Endothelial cell of umbilical vein (primary cell): ENCODE data around the gene PHC2. TPM values are rescaled to one million over a fixed set of nuclear protein-coding genes. Genes with fewer than 3 reads are reported as not detected.

Experiments
- BruUV-seq: library from RNA; stranded (reverse); fragments of 400-500 nt; replicated peaks from 2 replicates; lab custom pipeline; 2021; lab: Mats Ljungman, UMichigan
- CTCF ChIA-PET: fragments of 300-600, 350-600 bp; sonication (Branson Sonifier 250); formaldehyde crosslinking; loops from one replicate; lab custom pipeline; 2021; ENCODE audit warnings: antibody characterized with exemption, inconsistent platforms; lab: Charles Lee
- POLR2A ChIA-PET: fragments of 300-600, 350-600 bp; sonication (Branson Sonifier 250); formaldehyde crosslinking; loops from one replicate; lab custom pipeline; 2021; ENCODE audit warnings: antibody characterized with exemption, inconsistent platforms; lab: Charles Lee
- DNase-seq: peaks from one replicate; pipeline ENCODE4 v3.0.0-alpha.2; 2011; ENCODE audit warnings: low read depth, low spot score
- FAIRE-seq: peaks from 2 replicates; lab custom pipeline; 2011; peaks lifted over from hg19 to GRCh38; lab: Jason Lieb, UNC
- H2AFZ ChIP-seq: 2 replicates; pipeline ENCODE4 v1.6.0; 2012; ENCODE audit warnings: low read depth, low read length, control low read depth, inconsistent platforms
- H3K27ac ChIP-seq: 2 replicates; pipeline ENCODE4 v1.5.1; 2011; ENCODE audit warnings: low read depth, mild to moderate bottlenecking, control low read depth, low read length, moderate library complexity; ENCODE audit not compliant: insufficient read depth
- H3K27me3 ChIP-seq, 2 experiments: 2 replicates each; pipeline versions ENCODE4 v1.6.0 to v1.6.1; 2011; ENCODE audit warnings: low read length in 2 of 2, mixed read lengths in 1 of 2; ENCODE audit not compliant: control insufficient read depth in 2 of 2, insufficient read depth in 2 of 2
- H3K36me3 ChIP-seq, 2 experiments: 2 replicates in 1 of 2; 3 replicates in 1 of 2; pipeline ENCODE4 v1.5.1; 2011; ENCODE audit warnings: low read length in 2 of 2, mild to moderate bottlenecking in 1 of 2, moderate library complexity in 1 of 2; ENCODE audit not compliant: control insufficient read depth in 2 of 2, insufficient read depth in 2 of 2; ENCODE audit errors: extremely low read depth in 1 of 2
- H3K4me1 ChIP-seq: 3 replicates; pipeline ENCODE4 v1.5.1; 2011; ENCODE audit warnings: mild to moderate bottlenecking, low read length; ENCODE audit not compliant: control insufficient read depth, insufficient read depth; ENCODE audit errors: extremely low read depth
- H3K4me2 ChIP-seq: 2 replicates; pipeline ENCODE4 v1.6.1; 2011; ENCODE audit warnings: low read length, control low read depth, mixed read lengths; ENCODE audit not compliant: insufficient read depth
- H3K4me3 ChIP-seq, 3 experiments: fragments of 200-600 bp in 1 of 3; sonication (generic), shearing (Covaris generic) in 1 of 3; replicated peaks in 1 of 3; 2 replicates each; pipeline ENCODE4 v1.5.1; 2011 to 2016; ENCODE audit warnings: control low read depth in 3 of 3, low read length in 3 of 3, mild to moderate bottlenecking in 2 of 3, inconsistent platforms in 1 of 3, low read depth in 1 of 3, moderate library complexity in 1 of 3; ENCODE audit not compliant: insufficient read depth in 1 of 3
- H3K79me2 ChIP-seq: 2 replicates; pipeline ENCODE4 v1.6.0; 2012; ENCODE audit warnings: low read length, inconsistent platforms; ENCODE audit not compliant: control insufficient read depth, insufficient read depth
- H3K9ac ChIP-seq: replicated peaks from 2 replicates; pipeline ENCODE3; 2011; ENCODE audit warnings: low read length, control low read depth; ENCODE audit not compliant: insufficient read depth; ENCODE audit errors: extremely low read depth
- H3K9me1 ChIP-seq: replicated peaks from 3 replicates; pipeline ENCODE4 v1.6.0; 2011; ENCODE audit warnings: mild to moderate bottlenecking, low read length; ENCODE audit not compliant: control insufficient read depth, insufficient read depth; ENCODE audit errors: extremely low read depth
- H3K9me3 ChIP-seq: replicated peaks from 2 replicates; pipeline ENCODE4 v1.5.1; 2012; ENCODE audit warnings: low read length, inconsistent platforms; ENCODE audit not compliant: control insufficient read depth, insufficient read depth
- H4K20me1 ChIP-seq: replicated peaks from 2 replicates; pipeline ENCODE3; 2011; ENCODE audit warnings: mild to moderate bottlenecking, low read length; ENCODE audit not compliant: control insufficient read depth, insufficient read depth; ENCODE audit errors: extremely low read depth
- CTCF ChIP-seq, 2 donors: IDR thresholded peaks; 1 replicate in 1 of 2; 2 replicates in 1 of 2; pipeline ENCODE4 v1.5.1; 2011; ENCODE audit warnings: low read length in 2 of 2, mild to moderate bottlenecking in 2 of 2, moderate library complexity in 2 of 2, control low read depth in 1 of 2, inconsistent platforms in 1 of 2, low read depth in 1 of 2; ENCODE audit not compliant: insufficient read depth in 1 of 2; ENCODE audit errors: extremely low read depth in 1 of 2
- EZH2 ChIP-seq: IDR thresholded peaks from 2 replicates; pipeline ENCODE4 v1.6.1; 2012; ENCODE audit warnings: borderline replicate concordance, low read depth, mild to moderate bottlenecking, moderate library complexity, low read length, inconsistent platforms; ENCODE audit not compliant: severe bottlenecking
- FOS ChIP-seq: IDR thresholded peaks from 2 replicates; pipeline ENCODE4 v1.6.1; 2011; ENCODE audit warnings: mild to moderate bottlenecking, low read length, moderate library complexity, borderline replicate concordance; ENCODE audit not compliant: insufficient read depth
- GATA2 ChIP-seq: IDR thresholded peaks from 2 replicates; pipeline ENCODE4 v1.7.0; 2011; ENCODE audit warnings: low read depth, mild to moderate bottlenecking, moderate library complexity, mixed read lengths, low read length; ENCODE audit not compliant: insufficient read length, insufficient read depth
- JUN ChIP-seq: IDR thresholded peaks from 2 replicates; pipeline ENCODE4 v1.6.1; 2011; ENCODE audit warnings: borderline replicate concordance, low read depth; ENCODE audit not compliant: insufficient read length, insufficient read depth
- MAX ChIP-seq: IDR thresholded peaks from 2 replicates; pipeline ENCODE4 v1.6.1; 2011; ENCODE audit not compliant: insufficient read depth, insufficient read length
- MYC ChIP-seq: IDR thresholded peaks from one replicate; pipeline ENCODE4 v1.6.1; 2011; ENCODE audit warnings: mild to moderate bottlenecking, low read depth, low read length
- POLR2A ChIP-seq: IDR thresholded peaks from 2 replicates; pipeline ENCODE4 v1.6.1; 2012; ENCODE audit warnings: low read depth, mild to moderate bottlenecking, control low read depth, low read length
- POLR2AphosphoS5 ChIP-seq: IDR thresholded peaks from 2 replicates; pipeline ENCODE4 v1.6.1; 2012; ENCODE audit warnings: low read depth, mild to moderate bottlenecking, control low read depth, low read length, moderate library complexity; ENCODE audit not compliant: insufficient read depth
- dilution Hi-C: fragments of 300-500 bp; cut with MboI; formaldehyde crosslinking; loops from one replicate; pipeline ENCODE4 v1.15.0; 2019; ENCODE audit warnings: low sequenced_read_pairs; ENCODE audit not compliant: extremely low pct_ligation_motif_present
- intact Hi-C: fragments of 100-400 bp; cut with micrococcal nuclease; formaldehyde crosslinking; loops from one replicate; pipeline ENCODE4 v1.10.0; 2022
- polyA plus RNA-seq, 4 experiments: library from polyadenylated mRNA; depleted of rRNA in 3 of 4; stranded (reverse) in 3 of 4; unstranded in 1 of 4; fragments of >200 nt; gene quantifications; 2 replicates each; pipeline versions ENCODE4 v1.2.1 to v1.2.3, GENCODE V29; 2011 to 2012; ENCODE audit warnings: missing spikeins in 1 of 4
- total RNA-seq: library from RNA; stranded (reverse); gene quantifications from 2 replicates; pipeline ENCODE4 v1.2.3, GENCODE V29; 2021

PHC2 gene
- total and polyA plus RNA-seq, 2 donors (not counting 3 experiments of a cell fraction or from before 2014, with no cell fraction given), result 65.6 to 79.0 TPM

- dilution Hi-C loops, result no loop called here
- H3K4me2 ChIP-seq, result no peak overlapping the region
- no peaks in the 10 kb centered on the region for H3K9me3 ChIP-seq
- intact Hi-C loops, result no loop called here
- DNase-seq, result no peak
- ChIA-PET POLR2A (no interaction called here), CTCF (interaction anchor here (0.9 to 5.1 kb wide), 8 partner anchors 9 to 380 kb away, joined by 3 to 97 read pairs (median 18); no protein-coding TSS in a partner anchor)
- BruUV-seq, result no TSS peak
- H3K4me3 ChIP-seq, result no peak overlapping the region
- no peak overlapping the region for H3K9ac ChIP-seq
- H3K36me3 ChIP-seq, result no peaks in the 10 kb centered on the region
- H3K79me2 ChIP-seq, result peaks cover 9% of the 10 kb centered on the region
- no peak overlapping the region for H2AFZ ChIP-seq
- no peaks in the 10 kb centered on the region for H3K9me1 ChIP-seq
- no peaks in the 10 kb centered on the region for H3K27me3 ChIP-seq
- H3K4me1 ChIP-seq, result peaks cover 13% of the 10 kb centered on the region
- TF ChIP-seq POLR2A, result no peak
- no peak for TF ChIP-seq EZH2
- no peak for TF ChIP-seq GATA2
- no peak for TF ChIP-seq POLR2AphosphoS5
- no peak for TF ChIP-seq MAX
- TF ChIP-seq MYC, result no peak
- no peak for TF ChIP-seq FOS
- no peak for TF ChIP-seq JUN
- no peak for TF ChIP-seq CTCF (IDR thresholded peaks at IDR 0.05; ENCODE audit: extremely low read depth in 1 of 2, insufficient read depth in 1 of 2, low read depth in 1 of 2, low read length in 2 of 2)
- no peak for FAIRE-seq
- no peaks in the 10 kb centered on the region for H4K20me1 ChIP-seq
- no peak overlapping the region for H3K27ac ChIP-seq
Observed at GRCh38 chr1:33468967-33469366, 38.1 kb upstream of the PHC2 start.
